K562 (cell line): Measurements from ENCODE around the gene CD79A. TPM values are rescaled to one million over a fixed set of nuclear protein-coding genes. Genes with fewer than 3 reads are reported as not detected.

Experiments used
- ATAC-seq: fragments of 200-7000 bp; cut with Tn5 transposase; 3 replicates; pipeline ENCODE4 v1.9.1; 2020; ENCODE audit warnings: moderate library complexity
- BruUV-seq: library from RNA; stranded (reverse); fragments of 400-500 nt; replicated peaks from 2 replicates; lab custom pipeline; 2021; lab: Mats Ljungman, UMichigan
- CTCF ChIA-PET: fragments of 300-600 bp; formaldehyde crosslinking; extraction: SDS; loops from one replicate; lab custom pipeline; 2021; ENCODE audit warnings: low intra/inter-chr PET ratio; lab: Yijun Ruan, JAX
- POLR2A ChIA-PET: fragments of 300-600, 350-650 bp; sonication (Branson Sonifier 250); formaldehyde crosslinking; extraction: SDS; loops from one replicate; lab custom pipeline; 2021; ENCODE audit warnings: antibody characterized with exemption, inconsistent platforms; lab: Yijun Ruan, JAX
- DNase-seq, 4 experiments: peaks; one replicate each; pipeline versions ENCODE4 v3.0.0 to v3.0.0-alpha.2; 2011 to 2018; ENCODE audit warnings: low spot score in 3 of 4, mixed read lengths in 3 of 4; ENCODE audit errors: extremely low read depth in 1 of 4
- FAIRE-seq: peaks from 2 replicates; lab custom pipeline; 2011; peaks lifted over from hg19 to GRCh38; lab: Jason Lieb, UNC
- H2AFZ ChIP-seq: 2 replicates; pipeline ENCODE4 v1.6.0; 2011; ENCODE audit warnings: low read depth, low read length, control low read depth, inconsistent platforms
- H3K27ac ChIP-seq: fragments of 200-600 bp; 3 replicates; pipeline ENCODE4 v1.8.0; 2011; ENCODE audit warnings: low read depth, mild to moderate bottlenecking, control low read depth, inconsistent platforms, low read length, moderate library complexity, mixed read lengths; ENCODE audit errors: extremely low read depth
- H3K27me3 ChIP-seq, 2 experiments: fragments of 300-600 bp in 1 of 2; 2 replicates in 1 of 2; 3 replicates in 1 of 2; pipeline versions ENCODE4 v1.6.0 to v1.8.0; 2011; ENCODE audit warnings: inconsistent platforms in 2 of 2, low read length in 2 of 2, mild to moderate bottlenecking in 1 of 2, mixed read lengths in 1 of 2, moderate library complexity in 1 of 2; ENCODE audit not compliant: control insufficient read depth in 2 of 2, insufficient read depth in 2 of 2
- H3K36me3 ChIP-seq: fragments of 300-600 bp; 3 replicates; pipeline ENCODE4 v1.8.0; 2011; ENCODE audit warnings: mild to moderate bottlenecking, low read length, inconsistent platforms; ENCODE audit not compliant: control insufficient read depth, insufficient read depth
- H3K4me1 ChIP-seq, 2 experiments: fragments of 200-600 bp in 1 of 2; replicated peaks in 1 of 2; 2 replicates in 1 of 2; 3 replicates in 1 of 2; pipeline versions ENCODE4 v1.5.1 to v1.8.0; 2011; ENCODE audit warnings: inconsistent platforms in 2 of 2, low read length in 2 of 2, mild to moderate bottlenecking in 1 of 2, mixed read lengths in 1 of 2, moderate library complexity in 1 of 2; ENCODE audit not compliant: control insufficient read depth in 2 of 2, insufficient read depth in 2 of 2
- H3K4me2 ChIP-seq: 2 replicates; pipeline ENCODE4 v1.6.1; 2011; ENCODE audit warnings: low read length, control low read depth, inconsistent platforms, mixed read lengths; ENCODE audit not compliant: insufficient read depth
- H3K4me3 ChIP-seq: fragments of 200-600 bp; sonication (generic), shearing (Covaris generic); 2 replicates; pipeline ENCODE4 v1.5.1; 2016; ENCODE audit warnings: control low read depth, inconsistent platforms
- H3K79me2 ChIP-seq: fragments of 200-600 bp; 3 replicates; pipeline ENCODE4 v1.8.0; 2011; ENCODE audit warnings: low read length, inconsistent platforms; ENCODE audit not compliant: control insufficient read depth, insufficient read depth
- H3K9ac ChIP-seq, 2 experiments: 2 replicates each; pipeline versions ENCODE4 v1.6.0 to v1.6.1; 2011; ENCODE audit warnings: low read depth in 2 of 2, low read length in 2 of 2, control low read depth in 1 of 2, inconsistent platforms in 1 of 2, mild to moderate bottlenecking in 1 of 2, mixed read lengths in 1 of 2; ENCODE audit not compliant: insufficient read depth in 1 of 2
- H3K9me1 ChIP-seq: one replicate; pipeline ENCODE4 v1.6.0; 2011; ENCODE audit warnings: inconsistent platforms, mild to moderate bottlenecking, low read length, moderate library complexity; ENCODE audit not compliant: control insufficient read depth, insufficient read depth
- H3K9me3 ChIP-seq: replicated peaks from 2 replicates; pipeline ENCODE4 v1.5.1; 2011; ENCODE audit warnings: low read depth, low read length, inconsistent platforms; ENCODE audit not compliant: control insufficient read depth, insufficient read depth
- H4K20me1 ChIP-seq: replicated peaks from 2 replicates; pipeline ENCODE4 v1.6.1; 2011; ENCODE audit warnings: low read length, inconsistent platforms, mixed read lengths; ENCODE audit not compliant: control insufficient read depth, insufficient read depth
- CUX1 ChIP-seq: fragments of 200-800 bp; sonication (Bioruptor generic); IDR thresholded peaks from 2 replicates; pipeline ENCODE4 v1.6.1; 2016; ENCODE audit warnings: missing genetic modification characterization, missing compliant biosample characterization
- NFIC ChIP-seq: fragments of 450-650 bp; IDR thresholded peaks from 2 replicates; pipeline ENCODE4 v1.6.1; 2017; ENCODE audit warnings: mild to moderate bottlenecking, inconsistent platforms
- POLR2A ChIP-seq: fragments of 450-650 bp; conservative IDR thresholded peaks from 2 replicates; pipeline ENCODE4 v1.6.1; 2016
- POLR2G ChIP-seq: fragments of 200-400 bp; formaldehyde crosslinking; IDR thresholded peaks from 2 replicates; pipeline ENCODE4 v1.6.1; 2017; ENCODE audit warnings: low read depth, mild to moderate bottlenecking, antibody characterized with exemption, low read length, moderate library complexity
- RBFOX2 ChIP-seq: fragments of 200-400 bp; formaldehyde crosslinking; IDR thresholded peaks from 2 replicates; pipeline ENCODE4 v1.6.1; 2017; ENCODE audit warnings: low read depth, mild to moderate bottlenecking, low read length, moderate library complexity
- SMARCA5 ChIP-seq: fragments of 450-650 bp; IDR thresholded peaks from 2 replicates; pipeline ENCODE4 v1.6.1; 2016
- SNRNP70 ChIP-seq: fragments of 200-400 bp; formaldehyde crosslinking; optimal IDR thresholded peaks from 2 replicates; pipeline ENCODE3; 2017; ENCODE audit warnings: low read depth, low read length
- SREBF2 ChIP-seq: sonication (generic); formaldehyde crosslinking; IDR thresholded peaks from 2 replicates; pipeline ENCODE4 v1.4.0; 2020; ENCODE audit warnings: mild to moderate bottlenecking, missing genetic modification reagents
- ZNF347 ChIP-seq: fragments of 450-650 bp; formaldehyde crosslinking; IDR thresholded peaks from 2 replicates; pipeline ENCODE4 v1.4.0; 2020; ENCODE audit warnings: low read depth, mild to moderate bottlenecking, moderate library complexity
- ZNF707 ChIP-seq: fragments of 250-450 bp; sonication (Bioruptor Pico); conservative IDR thresholded peaks from 2 replicates; pipeline ENCODE4 v1.8.0; 2022; ENCODE audit warnings: inconsistent platforms, mild to moderate bottlenecking, moderate library complexity
- WGBS: fragments of 100-300 bp; shearing (Covaris generic); methylation state at CpG from one replicate; pipeline ENCODE4 v1.1.6; 2016; ENCODE audit warnings: low coverage, mixed read lengths; ENCODE audit not compliant: insufficient coverage; ENCODE audit errors: missing lambda C conversion rate; 5-methylcytosine and 5-hydroxymethylcytosine counted together
- in situ Hi-C: fragments of 300-500 bp; cut with MboI; formaldehyde crosslinking; loops from 4 replicates; pipeline ENCODE4 v1.15.0; 2018; ENCODE audit warnings: inconsistent platforms, mixed read lengths
- intact Hi-C: fragments of 100-400 bp; cut with micrococcal nuclease; formaldehyde crosslinking; loops from 2 replicates; pipeline ENCODE4 v1.14.2; 2022
- polyA plus RNA-seq, 8 experiments: library from polyadenylated mRNA; depleted of rRNA in 4 of 8; stranded (reverse) in 5 of 8; unstranded in 3 of 8; fragments of >200 nt; fragmentation: Nextera tagmentation in 2 of 8; fragmentation: Illumina TruSeq in 1 of 8; extraction: Ambion mirVana in 2 of 8; extraction: Trizol in 1 of 8; gene quantifications; 2 replicates each; pipeline versions ENCODE4 v1.2.1 to v1.2.3, GENCODE V29; 2011 to 2014; ENCODE audit warnings: inconsistent platforms in 1 of 8, missing spikeins in 1 of 8
- total RNA-seq, 7 experiments: library from RNA; depleted of rRNA in 6 of 7; stranded (reverse); fragments of >200 nt in 6 of 7; fragmentation: Illumina TruSeq in 2 of 7; extraction: Trizol in 2 of 7; gene quantifications; 2 replicates each; pipeline versions ENCODE4 v1.2.1 to v1.2.3, GENCODE V29; 2011 to 2021; ENCODE audit warnings: low replicate concordance in 1 of 7

Gene CD79A
- total and polyA plus RNA-seq, 9 of the 15 experiments (the other 6 are each of a cell fraction or from before 2014, with no cell fraction given): 0.04 to 0.72 (median 0.17) TPM; not detected in 3

GRCh38 chr19:41868989-41869300 lies 8.1 kb upstream of the CD79A start:
- TF ChIP-seq SMARCA5: no peak
- TF ChIP-seq SNRNP70: peak; percentile 39
- TF ChIP-seq POLR2A: 0 out of 2 replicates have a peak, but pooled peaks have one; percentile 4
- no peak for TF ChIP-seq ZNF347 (CRISPR knock-in tag)
- BruUV-seq: no TSS peak
- no peaks in the 10 kb centered on the region for H3K27me3 ChIP-seq
- WGBS: 93% methylated on average over 12 of the region's 12 CpGs
- peaks cover 5 to 28% of the 10 kb centered on the region in 2 experiments; a peak in 3 of 5 replicates for H3K4me1 ChIP-seq
- H2AFZ ChIP-seq: no peak overlapping the region
- in situ Hi-C loops (no loop called here), intact Hi-C loops (no loop called here)
- DNase-seq: no peak
- ChIA-PET CTCF (no interaction called here), POLR2A (interaction anchor here (0.6 to 6.2 kb wide), 9 partner anchors 9 to 810 kb away, joined by 3 to 54 read pairs (median 3); partner anchors contain the start of gene RPS19)
- peaks cover 3% of the 10 kb centered on the region for H3K9me1 ChIP-seq
- ATAC-seq: no peak
- no peak overlapping the region; the same call in 2 of the 3 replicates for H3K27ac ChIP-seq
- H4K20me1 ChIP-seq: peaks cover 57% of the 10 kb centered on the region
- H3K79me2 ChIP-seq: peaks cover 42% of the 10 kb centered on the region
- FAIRE-seq: no peak
- no peak overlapping the region for H3K9ac ChIP-seq
- H3K4me3 ChIP-seq: no peak overlapping the region
- peaks cover 74% of the 10 kb centered on the region for H3K36me3 ChIP-seq
- no peak overlapping the region for H3K4me2 ChIP-seq
- H3K9me3 ChIP-seq: no peaks in the 10 kb centered on the region

- POLR2A ChIA-PET: interaction anchor here (0.6 to 6.2 kb wide), 10 partner anchors 9 to 97 kb away, joined by 3 to 54 read pairs (median 3); partner anchors contain the start of gene RPS19
- H4K20me1 ChIP-seq: peaks cover 51% of the 10 kb centered on the region
- BruUV-seq: no TSS peak
- TF ChIP-seq RBFOX2: peak; percentile 68
- TF ChIP-seq NFIC: peak; percentile 55
- TF ChIP-seq ZNF707 (CRISPR knock-in tag): no peak
- no peak for TF ChIP-seq SREBF2 (CRISPR knock-in tag)
- no peak for TF ChIP-seq CUX1 (CRISPR knock-in tag)
- TF ChIP-seq POLR2A: peak; percentile 6; the same call in 1 of the 2 replicates
- peak; percentile 65 for TF ChIP-seq POLR2G
- H3K9me1 ChIP-seq: peaks cover 3% of the 10 kb centered on the region
- no peak overlapping the region for H2AFZ ChIP-seq
- no peak overlapping the region; the same call in 2 of the 3 replicates for H3K27ac ChIP-seq
- no peak overlapping the region for H3K9ac ChIP-seq
- H3K9me3 ChIP-seq: no peaks in the 10 kb centered on the region
- peaks cover 69% of the 10 kb centered on the region for H3K36me3 ChIP-seq
- DNase-seq (no peak), FAIRE-seq (no peak), ATAC-seq (no peak)
- CTCF ChIA-PET: no interaction called here
- H3K79me2 ChIP-seq: peaks cover 37% of the 10 kb centered on the region
- peaks cover under 1 to 24% of the 10 kb centered on the region in 2 experiments; a peak in 3 of 5 replicates for H3K4me1 ChIP-seq
- 82% methylated on average over 12 of the region's 13 CpGs for WGBS
- no peak overlapping the region for H3K4me3 ChIP-seq
- in situ Hi-C loops: no loop called here
- intact Hi-C loops: no loop called here
- H3K4me2 ChIP-seq: no peak overlapping the region
- H3K27me3 ChIP-seq: no peaks in the 10 kb centered on the region
These were observed 7.6 kb upstream of the CD79A start for GRCh38 chr19:41869374-41869955.
